GM19239 (cell line): ENCODE data around the gene SNX25.
A peak's percentile ranks its signal among the peaks of the same experiment; 100 is the strongest.
"Not testable (repeated sequence)": the region's sequence is repeated elsewhere in the genome, so short reads cannot be mapped to it uniquely, and the experiment has no call there.

ENCODE experiments used
- DNase-seq: peaks from one replicate; pipeline ENCODE4 v3.0.0; 2011; ENCODE audit warnings: low spot score; ENCODE audit not compliant: insufficient read length
- FAIRE-seq: peaks from 2 replicates; lab custom pipeline; 2011; peaks lifted over from hg19 to GRCh38; lab: Jason Lieb, UNC

Gene SNX25

GRCh38 chr4:185227713-185228278 is 18.4 kb downstream of the SNX25 start:
- FAIRE-seq (no peak), DNase-seq (no peak)

DNA sequence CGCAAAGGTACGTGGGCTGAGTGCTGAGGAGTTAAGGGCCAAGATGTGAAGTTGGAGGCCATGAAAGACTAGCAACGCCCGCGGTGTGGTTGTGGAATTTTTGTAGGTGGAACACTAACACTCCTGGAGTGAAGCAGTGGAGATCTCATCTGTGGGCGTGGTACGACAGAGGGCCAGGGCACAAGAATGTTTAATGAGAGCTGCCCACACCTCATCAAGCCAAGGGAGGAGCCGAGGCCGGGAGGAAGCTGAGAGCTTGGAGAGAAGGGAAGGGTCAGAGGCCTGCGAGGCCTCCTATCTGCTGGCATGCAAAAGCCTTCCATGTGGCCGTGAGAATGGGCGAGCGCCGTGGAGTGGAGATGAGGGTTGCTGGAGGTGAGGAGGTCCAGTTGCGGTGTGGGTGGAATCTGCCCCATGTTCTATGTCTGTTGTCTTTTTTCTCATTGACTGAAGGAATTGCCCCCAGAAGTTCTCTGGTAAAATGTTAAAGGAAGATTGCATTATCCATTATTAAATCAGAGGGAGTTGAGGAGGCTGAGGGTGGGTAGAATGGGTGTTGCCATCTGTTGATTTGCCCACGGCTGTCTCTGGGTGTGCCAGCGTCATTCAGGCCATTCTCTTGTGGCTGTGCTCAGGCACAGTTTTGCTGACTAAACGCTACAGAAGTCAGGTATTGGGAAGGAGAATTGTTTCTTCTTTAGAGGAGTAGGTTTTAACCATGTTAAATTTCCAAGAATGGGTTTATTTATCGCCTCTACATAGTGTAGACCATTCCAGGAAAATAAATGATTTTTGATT is 19.8 kb downstream of the SNX25 start:
- DNase-seq (no peak), FAIRE-seq (no peak)

GRCh38 chr4:185232370-185232769 is 23.0 kb downstream of the SNX25 start:
- FAIRE-seq: no peak
- DNase-seq: no peak

GRCh38 chr4:185235119-185235842 is 25.9 kb downstream of the SNX25 start:
- FAIRE-seq (peak; percentile 18), DNase-seq (no peak)

DNA sequence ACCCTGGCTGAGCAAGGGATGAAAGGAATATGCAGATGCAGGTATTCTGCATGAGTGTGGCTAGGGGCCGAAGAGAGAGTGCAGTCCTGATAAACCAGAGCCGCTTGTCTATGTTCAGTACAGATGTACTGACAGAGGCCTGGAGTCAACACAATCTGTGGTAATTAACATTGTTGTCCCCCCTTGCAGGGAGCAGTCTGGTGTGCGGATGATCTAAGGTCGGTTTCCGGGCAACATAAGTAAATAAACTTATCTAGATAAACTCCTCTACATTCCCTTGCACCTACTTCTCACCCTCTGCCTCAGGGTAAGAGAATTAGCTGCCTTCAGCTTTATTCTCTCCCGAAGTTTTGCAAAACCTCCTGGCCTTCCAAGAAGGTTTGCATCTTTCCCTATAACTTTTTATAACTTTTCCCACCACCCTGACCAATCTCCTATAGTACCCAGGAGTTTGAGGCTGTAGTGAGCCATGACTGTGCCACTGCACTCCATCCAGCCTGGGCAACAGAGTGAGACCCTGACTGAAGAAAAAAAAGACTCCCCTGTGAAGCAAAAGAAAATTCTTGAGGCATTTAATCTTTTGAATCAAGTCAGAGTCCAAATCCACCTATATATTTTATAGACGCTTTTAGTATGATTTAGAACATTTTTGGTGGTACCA is 26.6 kb downstream of the SNX25 start:
- DNase-seq: no peak
- FAIRE-seq: no peak

GRCh38 chr4:185237175-185237574 is 27.8 kb downstream of the SNX25 start:
- DNase-seq (no peak), FAIRE-seq (no peak)

DNA sequence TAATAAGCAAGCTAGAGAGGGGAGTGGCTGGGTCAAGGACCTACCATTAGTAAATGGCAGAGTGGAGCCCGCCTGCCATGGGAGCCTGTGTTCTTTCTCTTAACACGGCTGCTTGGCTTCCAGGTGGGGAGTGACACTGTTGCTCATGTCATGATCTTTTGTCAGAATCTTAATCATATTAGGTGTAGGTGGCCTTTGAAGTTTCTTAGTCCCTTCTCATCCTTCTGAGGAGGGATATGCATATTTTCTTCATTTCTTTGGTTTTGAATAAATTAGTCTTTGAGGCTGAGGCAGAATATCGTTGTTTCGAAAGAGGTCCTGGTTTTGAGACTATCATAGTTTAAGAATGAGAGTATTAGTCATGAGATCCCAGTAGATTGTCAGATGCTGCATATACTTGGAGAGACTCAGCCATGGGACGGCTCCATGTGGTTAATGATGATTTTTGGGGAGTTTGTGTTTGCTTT is 28.9 kb downstream of the SNX25 start:
- FAIRE-seq: no peak

GRCh38 chr4:185238750-185239149 is 29.4 kb downstream of the SNX25 start:
- no peak for DNase-seq
- FAIRE-seq: no peak

More for the DNA sequence above, 28.9 kb downstream of the SNX25 start:
- DNase-seq: no peak

DNA sequence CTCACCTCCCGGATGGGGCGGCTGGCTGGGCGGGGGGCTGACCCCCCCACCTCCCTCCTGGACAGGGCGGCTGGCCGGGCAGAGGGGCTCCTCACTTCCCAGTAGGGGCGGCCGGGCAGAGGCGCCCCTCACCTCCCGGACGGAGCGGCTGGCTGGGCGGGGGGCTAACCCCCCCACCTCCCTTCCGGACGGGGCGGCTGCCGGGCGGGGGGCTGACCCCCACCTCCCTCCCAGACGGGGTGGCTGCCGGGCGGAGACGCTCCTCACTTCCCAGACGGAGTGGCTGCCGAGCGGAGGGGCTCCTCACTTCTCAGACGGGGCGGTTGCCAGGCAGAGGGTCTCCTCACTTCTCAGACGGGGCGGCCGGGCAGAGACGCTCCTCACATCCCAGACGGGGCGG is 31.1 kb downstream of the SNX25 start:
- FAIRE-seq, DNase-seq: not testable (repeated sequence)

- FAIRE-seq (no peak), DNase-seq (no peak)
These were observed 33.5 kb downstream of the SNX25 start for GRCh38 chr4:185242749-185243533.

GRCh38 chr4:185243879-185244278 is 34.5 kb downstream of the SNX25 start:
- DNase-seq (no peak), FAIRE-seq (no peak)

- no peak for FAIRE-seq
- no peak for DNase-seq
These were observed 35.4 kb downstream of the SNX25 start for GRCh38 chr4:185244763-185245162.

DNA sequence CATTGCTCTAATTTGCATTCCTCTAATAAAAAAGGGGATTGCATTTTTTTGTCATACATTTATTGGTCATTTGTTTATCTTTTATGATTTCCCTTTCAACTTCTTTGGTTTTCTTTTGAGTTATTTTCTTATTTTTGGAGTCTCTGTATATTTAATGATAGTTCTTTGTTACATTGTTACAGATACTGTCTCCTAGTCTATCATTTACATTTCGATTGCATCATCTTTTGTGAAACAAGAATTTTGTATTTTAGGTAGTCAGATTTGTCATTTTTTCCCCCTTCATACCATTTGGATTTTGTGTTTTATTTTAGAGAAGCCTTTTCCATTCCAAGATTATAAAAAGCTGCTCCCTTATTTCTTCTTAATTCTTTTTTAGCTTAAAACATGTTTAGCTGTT is 37.1 kb downstream of the SNX25 start:
- DNase-seq (no peak), FAIRE-seq (peak; percentile 23)

- FAIRE-seq (peak; percentile 76), DNase-seq (no peak)
These were observed 37.8 kb downstream of the SNX25 start for GRCh38 chr4:185247151-185247550.

GRCh38 chr4:185248393-185249039 is 39.1 kb downstream of the SNX25 start:
- FAIRE-seq: no peak
- no peak for DNase-seq

DNA sequence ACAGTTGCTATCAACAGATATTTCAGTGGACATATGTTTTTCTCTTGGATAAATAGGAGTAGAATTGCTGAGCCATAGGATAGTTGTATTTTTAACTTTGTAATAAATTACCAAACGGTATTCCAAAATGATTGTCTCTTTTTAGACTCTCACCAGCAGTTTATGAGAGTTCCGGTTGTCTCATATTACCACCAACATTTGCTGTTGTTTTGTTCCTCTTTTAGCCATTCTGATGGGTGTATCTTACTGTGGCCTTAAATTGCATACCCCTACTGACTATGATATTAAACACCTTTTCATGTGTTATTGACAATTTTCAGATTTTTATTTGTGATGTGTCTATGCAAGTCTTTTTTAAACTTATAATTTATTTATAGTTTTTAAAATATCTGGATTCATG is 39.7 kb downstream of the SNX25 start:
- DNase-seq: no peak

DNA sequence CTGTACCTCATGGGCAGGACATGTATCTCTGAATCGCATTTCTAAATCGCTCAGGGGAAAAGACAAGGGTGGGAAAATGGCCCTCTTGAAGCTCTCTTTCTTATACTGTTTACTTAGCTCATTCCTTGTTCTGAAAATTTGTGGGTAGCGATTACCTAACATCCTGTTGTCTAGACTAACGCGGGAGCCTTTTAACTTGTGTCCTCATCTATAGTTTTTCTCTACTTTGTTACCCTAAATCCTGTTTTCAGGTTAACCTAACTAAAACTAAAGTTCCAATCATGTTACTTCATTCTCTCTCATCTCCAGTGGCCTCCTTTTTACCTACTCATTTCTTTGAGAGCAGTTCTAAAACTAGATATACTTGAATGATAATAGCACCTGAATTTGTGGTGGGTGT is 45.0 kb downstream of the SNX25 start:
- DNase-seq (no peak), FAIRE-seq (peak; percentile 57)

More for the DNA sequence above, 39.7 kb downstream of the SNX25 start:
- peak; percentile 26 for FAIRE-seq

DNA sequence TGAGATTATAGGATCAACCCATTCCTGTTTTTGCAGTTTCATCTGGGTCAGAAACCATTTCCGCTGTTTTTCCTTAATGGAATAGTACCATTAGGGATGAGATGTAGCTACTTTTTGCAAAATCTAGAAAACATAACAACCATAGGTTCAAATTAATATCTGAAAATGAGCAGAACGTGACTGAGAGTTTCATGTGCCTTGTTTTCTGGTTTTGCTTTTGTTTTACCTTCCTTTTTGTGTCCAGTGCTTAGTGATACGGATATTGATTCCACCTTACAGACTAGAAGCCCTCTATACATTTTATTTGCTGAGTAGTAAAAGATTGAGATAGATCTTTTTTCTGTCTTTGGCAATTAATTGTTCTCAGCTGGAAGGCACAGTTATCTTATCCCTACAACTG is 46.5 kb downstream of the SNX25 start:
- DNase-seq (no peak), FAIRE-seq (peak; percentile 95)

DNA sequence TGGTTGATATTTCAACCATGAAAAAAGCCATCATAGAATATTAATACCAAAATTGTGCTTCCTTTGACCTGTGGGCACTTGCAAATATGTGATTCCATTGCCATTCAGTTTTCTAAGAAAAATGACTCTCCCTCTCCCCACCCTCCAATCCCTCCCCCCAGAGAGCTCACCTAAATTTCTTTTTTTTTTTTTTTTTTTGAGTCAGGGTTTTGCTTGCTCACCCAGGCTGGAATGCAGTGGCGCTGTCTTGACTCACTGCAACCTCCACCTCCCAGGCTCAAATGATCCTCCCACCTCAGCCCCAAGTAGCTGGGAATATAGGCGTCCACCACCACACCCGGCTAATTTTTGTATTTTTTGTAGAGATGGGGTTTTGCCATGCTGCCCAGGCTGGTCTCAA is 47.0 kb downstream of the SNX25 start:
- FAIRE-seq: no peak
- DNase-seq: no peak
